Mucosa of rectum (tissue), 2 donors: ENCODE data around the gene NKTR.

Source experiments
- H3K27ac ChIP-seq, 2 donors: one replicate each; pipeline ENCODE4 v1.7.0; 2013; ENCODE audit warnings: inconsistent platforms in 2 of 2, low read depth in 2 of 2, low read length in 2 of 2
- H3K27me3 ChIP-seq, 2 donors: one replicate each; pipeline ENCODE4 v1.7.0; 2013; ENCODE audit warnings: low read length in 2 of 2; ENCODE audit not compliant: control insufficient read depth in 2 of 2, insufficient read depth in 2 of 2
- H3K36me3 ChIP-seq, 2 donors: one replicate each; pipeline ENCODE4 v1.7.0; 2013; ENCODE audit warnings: low read length in 2 of 2; ENCODE audit not compliant: control insufficient read depth in 2 of 2, insufficient read depth in 2 of 2
- H3K4me1 ChIP-seq, 2 donors: one replicate each; pipeline ENCODE4 v1.7.0; 2013; ENCODE audit warnings: low read length in 2 of 2, mild to moderate bottlenecking in 1 of 2; ENCODE audit not compliant: control insufficient read depth in 2 of 2, insufficient read depth in 2 of 2
- H3K4me3 ChIP-seq, 2 donors: one replicate each; pipeline ENCODE4 v1.7.0; 2013; ENCODE audit warnings: low read length in 2 of 2
- H3K9ac ChIP-seq, 2 donors: one replicate each; pipeline ENCODE4 v1.7.0; 2013; ENCODE audit warnings: low read length in 2 of 2, low read depth in 1 of 2, mild to moderate bottlenecking in 1 of 2
- H3K9me3 ChIP-seq, 2 donors: one replicate each; pipeline ENCODE4 v1.7.0; 2013; ENCODE audit warnings: low read length in 2 of 2; ENCODE audit not compliant: control insufficient read depth in 2 of 2
- donor health status: healthy.
- donor health status: Normal muscosa, but diverticular disease.

NKTR gene

GRCh38 chr3:42685891-42686820 is 85.7 kb downstream of the NKTR start:
- Histone ChIP-seq H3K36me3 (no peaks in the 10 kb centered on the region), H3K9ac (no peak overlapping the region), H3K27ac (no peak overlapping the region), H3K9me3 (no peaks in the 10 kb centered on the region), H3K4me1 (peaks cover 0 to 2% of the 10 kb centered on the region in 2 donors), H3K27me3 (no peaks in the 10 kb centered on the region), H3K4me3 (no peak overlapping the region)

GRCh38 chr3:42686832-42687650 is 86.6 kb downstream of the NKTR start:
- Histone ChIP-seq H3K36me3 (no peaks in the 10 kb centered on the region), H3K9ac (no peak overlapping the region), H3K27ac (no peak overlapping the region), H3K27me3 (no peaks in the 10 kb centered on the region), H3K4me3 (no peak overlapping the region), H3K9me3 (no peaks in the 10 kb centered on the region), H3K4me1 (peaks cover 0 to 2% of the 10 kb centered on the region in 2 donors)

GRCh38 chr3:42688016-42688415 is 87.5 kb downstream of the NKTR start:
- H3K4me1 ChIP-seq, result peaks cover 0 to 2% of the 10 kb centered on the region in 2 donors

GRCh38 chr3:42688487-42689420 is 88.3 kb downstream of the NKTR start:
- H3K9ac ChIP-seq, result no peak overlapping the region
- no peaks in the 10 kb centered on the region for H3K9me3 ChIP-seq
- H3K27me3 ChIP-seq, result no peaks in the 10 kb centered on the region
- H3K27ac ChIP-seq, result no peak overlapping the region
- no peak overlapping the region for H3K4me3 ChIP-seq
- H3K4me1 ChIP-seq, result no peaks in the 10 kb centered on the region
- H3K36me3 ChIP-seq, result no peaks in the 10 kb centered on the region

More at GRCh38 chr3:42688016-42688415, 87.5 kb downstream of the NKTR start:
- Histone ChIP-seq H3K9me3 (no peaks in the 10 kb centered on the region), H3K9ac (no peak overlapping the region), H3K27me3 (no peaks in the 10 kb centered on the region), H3K36me3 (no peaks in the 10 kb centered on the region), H3K4me3 (no peak overlapping the region), H3K27ac (no peak overlapping the region)

- Histone ChIP-seq H3K4me1 (no peaks in the 10 kb centered on the region), H3K27me3 (no peaks in the 10 kb centered on the region), H3K9me3 (no peaks in the 10 kb centered on the region), H3K27ac (no peak overlapping the region), H3K36me3 (no peaks in the 10 kb centered on the region), H3K9ac (no peak overlapping the region), H3K4me3 (no peak overlapping the region)
Measured at GRCh38 chr3:42689421-42690014, 89.0 kb downstream of the NKTR start.

- Histone ChIP-seq H3K4me3 (no peak overlapping the region), H3K9ac (no peak overlapping the region), H3K9me3 (no peaks in the 10 kb centered on the region), H3K4me1 (no peaks in the 10 kb centered on the region), H3K27me3 (no peaks in the 10 kb centered on the region), H3K27ac (no peak overlapping the region), H3K36me3 (no peaks in the 10 kb centered on the region)
Measured at GRCh38 chr3:42690191-42690590, 89.7 kb downstream of the NKTR start.

GRCh38 chr3:42690766-42691680 is 90.5 kb downstream of the NKTR start:
- no peak overlapping the region for H3K9ac ChIP-seq
- H3K36me3 ChIP-seq, result no peaks in the 10 kb centered on the region
- no peaks in the 10 kb centered on the region for H3K4me1 ChIP-seq
- no peak overlapping the region for H3K27ac ChIP-seq
- H3K9me3 ChIP-seq, result no peaks in the 10 kb centered on the region
- no peak overlapping the region for H3K4me3 ChIP-seq
- no peaks in the 10 kb centered on the region for H3K27me3 ChIP-seq

- Histone ChIP-seq H3K27ac (no peak overlapping the region), H3K9ac (no peak overlapping the region), H3K36me3 (no peaks in the 10 kb centered on the region), H3K4me3 (no peak overlapping the region), H3K27me3 (no peaks in the 10 kb centered on the region), H3K4me1 (no peaks in the 10 kb centered on the region), H3K9me3 (no peaks in the 10 kb centered on the region)
Measured at GRCh38 chr3:42691816-42692666, 91.6 kb downstream of the NKTR start.
